SHP77 (cell line): Measurements from ENCODE around the gene GNA12.
"Not testable (repeated sequence)": the region's sequence is repeated elsewhere in the genome, so short reads cannot be mapped to it uniquely, and the experiment has no call there.

ENCODE experiments used
- DNase-seq, 2 experiments: peaks; one replicate each; lab custom pipeline; 2025; lab: John Stamatoyannopoulos, UW

GNA12 gene

GRCh38 chr7:2691011-2691707 lies 152.9 kb downstream of the GNA12 start:
- no peak for DNase-seq

DNA sequence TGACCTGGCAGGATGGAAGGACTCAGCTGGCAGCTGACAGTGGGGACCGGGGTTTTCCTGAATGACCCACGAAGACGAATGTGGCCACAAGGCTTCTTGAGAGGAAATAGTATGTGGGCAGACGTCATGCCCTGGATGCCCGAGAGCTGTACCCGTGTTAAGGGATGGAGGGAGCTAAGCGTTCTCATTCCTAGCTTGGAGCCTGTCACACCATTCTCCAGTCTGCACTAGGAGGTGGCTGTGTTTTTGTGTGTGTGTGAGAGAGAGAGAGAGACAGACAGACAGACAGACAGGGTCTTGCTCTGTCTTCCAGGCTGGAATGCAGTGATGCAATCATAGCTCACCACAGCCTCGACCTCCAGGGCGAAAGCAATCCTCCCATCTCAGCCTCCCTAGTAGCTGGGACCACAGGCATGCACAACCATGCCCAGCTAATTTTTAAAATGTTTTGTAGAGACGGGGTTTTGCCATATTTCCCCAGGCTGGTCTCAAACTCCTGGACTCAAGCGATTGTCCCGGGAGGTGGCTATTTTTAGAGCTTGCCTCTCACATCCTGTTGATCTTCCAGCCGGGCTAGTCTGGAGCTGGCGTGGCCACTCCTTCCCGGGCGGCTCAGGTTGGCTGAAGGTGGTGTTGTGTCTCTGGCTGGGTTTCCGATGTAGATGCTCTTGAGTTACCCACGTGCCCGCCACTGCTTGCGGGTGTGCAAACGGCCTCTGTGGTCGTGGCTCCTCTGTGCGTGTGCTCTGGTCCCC lies 154.0 kb downstream of the GNA12 start:
- DNase-seq = peak; percentile 33 to 52

DNA sequence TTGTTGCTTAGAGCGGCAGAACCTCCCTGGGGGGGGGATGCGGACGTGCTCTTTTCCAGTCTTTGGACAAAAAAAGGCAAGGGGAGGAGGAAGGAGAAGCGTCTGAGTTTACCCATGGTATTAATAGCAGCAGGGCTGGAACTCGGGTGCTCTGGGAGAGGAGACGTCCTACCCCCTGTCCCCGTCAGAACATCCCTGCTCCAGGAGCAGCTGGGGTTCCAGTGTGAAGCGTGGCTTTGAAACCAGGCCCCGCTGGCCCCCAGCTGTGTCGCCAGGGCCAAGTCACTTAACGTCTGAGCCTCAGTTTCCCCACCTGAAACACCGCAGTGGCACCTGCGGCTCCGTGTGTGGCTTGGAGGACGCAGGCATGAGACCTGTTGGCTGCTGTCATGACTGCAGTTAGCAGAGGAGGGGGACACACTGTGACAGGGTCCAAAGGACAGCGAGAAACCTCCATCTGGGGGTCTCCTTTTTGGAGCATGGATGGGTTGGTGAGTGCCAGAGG lies 154.7 kb downstream of the GNA12 start:
- DNase-seq = no peak

GRCh38 chr7:2688409-2689342 lies 155.4 kb downstream of the GNA12 start:
- DNase-seq = no peak

DNA sequence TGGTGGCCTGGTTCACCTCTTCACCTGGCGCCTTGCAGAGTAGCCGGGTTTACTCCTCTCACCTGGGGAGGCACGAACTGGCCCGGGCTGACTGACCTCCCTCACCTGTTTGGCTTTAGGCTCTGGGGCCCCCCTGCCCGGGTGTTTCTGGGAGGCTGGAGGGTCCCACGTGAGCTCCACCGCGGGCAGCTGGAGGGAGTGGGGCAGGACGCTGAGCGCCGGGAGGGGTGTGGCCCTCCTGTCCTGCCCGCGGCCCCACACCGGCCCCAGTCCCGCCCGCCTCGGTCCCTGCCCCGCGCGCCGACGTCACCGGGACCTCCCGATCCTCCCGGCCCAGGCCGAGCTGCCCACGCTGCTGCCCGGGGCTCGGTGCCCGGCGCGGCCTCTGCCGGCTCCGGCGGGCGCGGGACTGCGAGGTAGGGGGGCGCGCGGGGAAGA lies 156.2 kb downstream of the GNA12 start, which contains the start of gene AMZ1:
Gene AMZ1 (plus strand): TSS at position 322 of the 438 bp plus-strand sequence. CDS start 12,250 bp downstream, outside the sequence.
- no peak for DNase-seq

DNA sequence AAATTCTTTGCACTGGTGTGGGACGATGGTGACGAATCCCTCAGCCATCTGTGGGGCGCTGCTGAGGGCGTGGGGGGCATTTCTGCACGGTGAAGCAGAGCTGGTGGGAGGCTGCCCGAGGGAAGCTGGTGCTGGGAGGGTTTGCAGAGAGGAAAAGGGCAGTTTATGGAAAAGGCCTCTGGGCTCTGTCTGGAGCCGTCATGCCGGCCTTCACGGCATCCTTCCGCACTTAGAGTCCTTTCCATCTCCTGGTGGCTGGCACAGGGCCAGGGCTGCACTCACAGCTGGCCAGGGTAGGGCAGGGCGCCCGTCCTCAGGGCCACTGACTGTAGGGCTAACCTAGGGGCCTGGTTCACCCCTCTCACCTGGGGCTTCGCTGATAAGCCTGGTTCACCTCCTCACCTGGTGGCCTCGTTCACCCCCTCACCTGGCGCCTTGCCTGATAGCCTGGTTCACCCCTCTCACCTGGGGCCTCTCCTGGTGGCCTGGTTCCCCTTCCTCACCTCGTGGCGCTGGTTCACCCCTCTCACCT lies 156.7 kb downstream of the GNA12 start:
- DNase-seq = peak; percentile 74 to 84

GRCh38 chr7:2686101-2686500 lies 158.0 kb downstream of the GNA12 start:
- DNase-seq = no peak

GRCh38 chr7:2684501-2684900 lies 159.6 kb downstream of the GNA12 start:
- DNase-seq = no peak

GRCh38 chr7:2681929-2682799 lies 161.9 kb downstream of the GNA12 start:
- DNase-seq = no peak

- peak; percentile 82 to 86 for DNase-seq
Measured at GRCh38 chr7:2680792-2681490, 163.2 kb downstream of the GNA12 start.

- DNase-seq = no peak
Measured at GRCh38 chr7:2680256-2680655, 163.9 kb downstream of the GNA12 start.

GRCh38 chr7:2679135-2680127 lies 164.7 kb downstream of the GNA12 start:
- DNase-seq = not testable (repeated sequence)

DNA sequence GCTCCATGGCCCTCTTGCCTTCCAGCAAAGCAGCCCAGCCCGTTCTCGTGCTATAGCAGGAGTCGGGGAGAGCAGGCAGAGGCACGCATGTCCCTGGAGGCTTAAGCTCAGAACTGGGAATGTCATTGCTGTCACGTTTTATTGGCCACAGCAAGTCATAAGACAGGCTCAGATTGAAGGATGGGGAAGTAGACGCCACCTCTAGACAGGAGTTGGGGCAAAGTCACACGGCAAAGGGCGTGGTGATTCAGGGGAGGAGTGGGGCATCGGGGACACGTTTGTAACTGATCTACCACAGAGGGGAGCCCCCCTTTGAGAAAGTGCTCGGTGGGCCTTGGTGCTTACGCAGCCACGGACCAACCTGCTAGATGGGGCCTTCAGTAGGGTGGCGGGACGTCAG lies 165.7 kb downstream of the GNA12 start:
- not testable (repeated sequence) for DNase-seq
